GM21786 (cell line): ENCODE results near the gene RPS6KL1.

ENCODE experiments used
- ATAC-seq: cut with Tn5 transposase; IDR thresholded peaks from one replicate; pipeline ENCODE4 v1.9.1; 2021; ENCODE audit not compliant: unreplicated experiment

RPS6KL1 gene

GRCh38 chr14:74859757-74860552, 63.1 kb downstream of the RPS6KL1 start:
- no peak for ATAC-seq

- no peak for ATAC-seq
Observed at GRCh38 chr14:74858022-74858421, 65.0 kb downstream of the RPS6KL1 start.

GRCh38 chr14:74856366-74856765, 66.7 kb downstream of the RPS6KL1 start:
- ATAC-seq: no peak

- no peak for ATAC-seq
Observed at GRCh38 chr14:74855945-74856344, 67.1 kb downstream of the RPS6KL1 start.

GRCh38 chr14:74855021-74855420, 68.0 kb downstream of the RPS6KL1 start:
- no peak for ATAC-seq
